ENCODE measurements around the gene HINFP.

The HINFP gene

DNA sequence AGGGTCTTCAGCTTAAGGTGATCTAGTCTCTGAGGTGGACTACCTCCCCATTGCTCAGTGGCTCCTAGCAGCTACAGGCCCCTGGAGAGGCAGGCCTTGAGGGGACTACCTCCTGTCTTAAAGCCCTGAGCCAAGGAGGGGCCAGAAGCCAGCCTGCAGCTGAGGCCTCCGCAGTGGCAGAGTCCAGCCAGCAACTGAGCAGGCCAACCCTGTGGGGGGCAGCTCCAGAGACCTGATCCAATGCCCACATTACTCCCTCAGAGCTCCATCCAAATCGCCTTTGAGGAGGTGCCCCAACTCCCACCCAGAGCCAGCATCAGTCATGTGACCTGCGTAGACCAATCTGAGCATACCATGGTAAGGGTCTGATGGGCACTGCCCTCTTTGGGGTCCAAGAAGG, 11.5 kb upstream of the HINFP start:
- no peak overlapping the region for H3K4me3 ChIP-seq (ENCODE audit: low read depth, low read length)
- TF ChIP-seq MYC (IDR thresholded peaks at IDR 0.05; ENCODE audit: low read depth, low read length) (no peak), CTCF (IDR thresholded peaks at IDR 0.05; ENCODE audit: low read depth, low read length) (no peak), POLR2A (IDR thresholded peaks at IDR 0.05; ENCODE audit: extremely low read depth, insufficient read length) (no peak)
- TF ChIP-seq, protein P1, sequence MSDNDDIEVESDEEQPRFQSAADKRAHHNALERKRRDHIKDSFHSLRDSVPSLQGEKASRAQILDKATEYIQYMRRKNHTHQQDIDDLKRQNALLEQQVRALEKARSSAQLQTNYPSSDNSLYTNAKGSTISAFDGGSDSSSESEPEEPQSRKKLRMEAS (IDR thresholded peaks at IDR 0.05; ENCODE audit: low read depth, low read length) = no peak

DNA sequence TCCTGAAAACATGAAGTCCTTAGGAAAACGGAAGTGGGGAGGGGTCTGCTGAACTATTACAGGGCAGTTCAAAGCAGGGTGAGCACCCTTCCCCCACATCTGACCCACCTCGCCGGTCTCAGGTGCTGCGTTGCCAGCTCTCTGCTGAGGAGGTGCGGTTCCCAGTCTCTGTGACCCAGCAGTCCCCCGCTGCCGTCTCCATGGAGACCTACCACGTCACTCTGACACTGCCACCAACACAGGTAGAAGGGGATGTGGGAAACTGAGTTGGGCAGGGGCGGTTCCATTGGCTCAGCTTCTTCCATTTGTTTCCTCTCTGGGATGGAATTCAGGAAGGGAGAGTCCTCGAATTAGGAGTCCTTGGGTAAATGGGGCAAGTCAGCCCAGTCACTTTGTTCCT, 10.9 kb upstream of the HINFP start:
- no peak for DNase-seq (ENCODE audit: low read depth)
- TF ChIP-seq, protein P1 (IDR thresholded peaks at IDR 0.05; ENCODE audit: low read depth, low read length) = no peak
- TF ChIP-seq MYC (IDR thresholded peaks at IDR 0.05; ENCODE audit: low read depth, low read length) (no peak), CTCF (IDR thresholded peaks at IDR 0.05; ENCODE audit: low read depth, low read length) (no peak), POLR2A (IDR thresholded peaks at IDR 0.05; ENCODE audit: extremely low read depth, insufficient read length) (no peak)

More for the DNA sequence above, 11.5 kb upstream of the HINFP start:
- DNase-seq (ENCODE audit: low read depth) = no peak

DNA sequence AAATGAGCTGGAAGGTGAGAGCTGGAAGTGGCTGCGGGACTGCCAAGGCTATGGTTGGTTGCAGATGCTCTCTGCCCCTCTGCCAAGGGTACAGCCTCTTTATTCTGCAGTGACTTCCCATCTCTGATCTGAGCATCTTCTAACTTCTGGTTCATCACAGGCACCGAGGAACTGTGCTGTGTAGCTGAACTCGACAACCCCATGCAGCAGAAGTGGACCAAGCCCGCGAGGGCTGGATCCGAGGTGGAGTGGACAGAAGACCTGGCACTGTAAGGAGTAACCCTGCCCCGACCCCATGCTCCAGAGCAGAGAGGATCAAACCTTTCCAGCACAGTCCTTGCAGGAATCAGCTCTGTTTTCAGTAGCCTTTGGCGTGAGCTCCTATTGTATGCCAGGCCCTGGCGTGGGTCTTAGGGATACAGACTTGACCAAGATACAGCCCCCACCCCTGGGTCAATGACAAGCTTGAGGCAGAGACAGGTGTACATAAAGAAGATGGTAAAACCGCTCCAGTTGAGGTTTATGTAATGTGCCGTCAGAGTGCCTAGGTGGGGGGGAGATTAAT, 9.9 kb upstream of the HINFP start:
- no peak for TF ChIP-seq CTCF (IDR thresholded peaks at IDR 0.05; ENCODE audit: low read depth, low read length)
- TF ChIP-seq MYC (IDR thresholded peaks at IDR 0.05; ENCODE audit: low read depth, low read length) = no peak
- TF ChIP-seq, protein P1 (IDR thresholded peaks at IDR 0.05; ENCODE audit: low read depth, low read length) = no peak
- no peak for TF ChIP-seq POLR2A (IDR thresholded peaks at IDR 0.05; ENCODE audit: extremely low read depth, insufficient read length)
- no peak overlapping the region for H3K4me3 ChIP-seq (ENCODE audit: low read depth, low read length)
- no peak for DNase-seq (ENCODE audit: low read depth)

More for the DNA sequence above, 10.9 kb upstream of the HINFP start:
- H3K4me3 ChIP-seq (ENCODE audit: low read depth, low read length) = no peak overlapping the region

DNA sequence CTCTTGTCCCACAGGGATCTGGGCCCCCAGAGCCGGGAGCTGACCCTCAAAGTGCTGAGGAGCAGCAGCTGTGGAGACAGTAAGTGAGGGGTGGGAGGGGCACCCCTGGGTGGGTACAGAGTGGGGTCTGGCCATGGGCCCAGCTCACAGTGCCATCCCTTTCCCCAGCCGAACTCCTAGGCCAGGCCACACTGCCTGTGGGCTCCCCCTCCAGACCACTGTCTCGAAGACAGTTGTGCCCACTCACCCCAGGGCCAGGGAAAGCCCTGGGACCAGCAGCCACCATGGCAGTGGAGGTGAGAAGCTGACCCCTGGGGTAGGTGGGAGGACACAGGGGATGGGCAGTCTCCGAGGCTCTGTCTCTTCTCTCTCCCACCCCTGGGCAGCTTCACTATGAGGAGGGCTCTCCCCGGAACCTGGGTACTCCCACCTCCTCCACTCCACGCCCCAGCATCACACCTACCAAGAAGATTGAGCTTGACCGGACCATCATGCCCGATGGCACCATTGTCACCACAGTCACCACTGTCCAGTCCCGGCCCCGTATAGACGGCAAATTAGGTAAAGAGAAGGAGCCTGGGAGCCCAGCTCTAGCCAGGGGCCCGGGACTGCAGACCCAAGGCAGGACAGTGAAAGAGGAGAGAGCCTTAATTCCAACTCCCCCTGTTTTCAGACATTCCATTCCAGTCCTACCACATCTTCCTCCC, 8.9 kb upstream of the HINFP start:
- H3K4me3 ChIP-seq (ENCODE audit: low read depth, low read length) = no peak overlapping the region
- no peak for DNase-seq (ENCODE audit: low read depth)
- TF ChIP-seq CTCF (IDR thresholded peaks at IDR 0.05; ENCODE audit: low read depth, low read length) = no peak
- no peak for TF ChIP-seq MYC (IDR thresholded peaks at IDR 0.05; ENCODE audit: low read depth, low read length)
- TF ChIP-seq, protein P1 (IDR thresholded peaks at IDR 0.05; ENCODE audit: low read depth, low read length) = no peak
- no peak for TF ChIP-seq POLR2A (IDR thresholded peaks at IDR 0.05; ENCODE audit: extremely low read depth, insufficient read length)

- TF ChIP-seq, protein P1 (IDR thresholded peaks at IDR 0.05; ENCODE audit: low read depth, low read length) = no peak
- TF ChIP-seq CTCF (IDR thresholded peaks at IDR 0.05; ENCODE audit: low read depth, low read length) (no peak), POLR2A (IDR thresholded peaks at IDR 0.05; ENCODE audit: extremely low read depth, insufficient read length) (no peak)
- DNase-seq (ENCODE audit: low read depth) = no peak
- H3K4me3 ChIP-seq (ENCODE audit: low read depth, low read length) = no peak overlapping the region
Observed at GRCh38 chr11:119113716-119114115, 7.7 kb upstream of the HINFP start.
